SU-DHL-6 (cell line): Measurements from ENCODE around the gene TNS1.

Source experiments
- CTCF ChIP-seq: fragments of 200-600 bp; sonication (generic); IDR thresholded peaks from one replicate; pipeline ENCODE4 v1.5.1; 2017; ENCODE audit warnings: antibody characterized with exemption, mild to moderate bottlenecking, low read length, moderate library complexity; ENCODE audit not compliant: insufficient read depth, poor library complexity, severe bottlenecking
- EZH2phosphoT487 ChIP-seq: fragments of 200-600 bp; sonication (generic), shearing (Covaris generic); conservative IDR thresholded peaks from 2 replicates; pipeline ENCODE4 v1.6.1; 2018; ENCODE audit warnings: mild to moderate bottlenecking, antibody characterized with exemption, low read length, moderate library complexity, mixed read lengths

- TF ChIP-seq CTCF (no peak), EZH2phosphoT487 (no peak)
Observed at GRCh38 chr2:217826991-217827390, 175.8 kb downstream of the TNS1 start.
